B cell (primary cell): Measurements from ENCODE around the gene BSG.

Experiments
- EZH2 ChIP-seq: IDR thresholded peaks from 2 replicates; pipeline ENCODE4 v1.6.1; 2012; ENCODE audit warnings: borderline replicate concordance, low read depth, mild to moderate bottlenecking, moderate library complexity, low read length; ENCODE audit not compliant: insufficient read depth, poor library complexity, severe bottlenecking
- TF ChIP-seq, protein P1 (sequence below): fragments of 200-600 bp; IDR thresholded peaks from one replicate; pipeline ENCODE4 v1.8.0; 2022; ENCODE audit warnings: antibody characterized with exemption, mild to moderate bottlenecking

DNA sequence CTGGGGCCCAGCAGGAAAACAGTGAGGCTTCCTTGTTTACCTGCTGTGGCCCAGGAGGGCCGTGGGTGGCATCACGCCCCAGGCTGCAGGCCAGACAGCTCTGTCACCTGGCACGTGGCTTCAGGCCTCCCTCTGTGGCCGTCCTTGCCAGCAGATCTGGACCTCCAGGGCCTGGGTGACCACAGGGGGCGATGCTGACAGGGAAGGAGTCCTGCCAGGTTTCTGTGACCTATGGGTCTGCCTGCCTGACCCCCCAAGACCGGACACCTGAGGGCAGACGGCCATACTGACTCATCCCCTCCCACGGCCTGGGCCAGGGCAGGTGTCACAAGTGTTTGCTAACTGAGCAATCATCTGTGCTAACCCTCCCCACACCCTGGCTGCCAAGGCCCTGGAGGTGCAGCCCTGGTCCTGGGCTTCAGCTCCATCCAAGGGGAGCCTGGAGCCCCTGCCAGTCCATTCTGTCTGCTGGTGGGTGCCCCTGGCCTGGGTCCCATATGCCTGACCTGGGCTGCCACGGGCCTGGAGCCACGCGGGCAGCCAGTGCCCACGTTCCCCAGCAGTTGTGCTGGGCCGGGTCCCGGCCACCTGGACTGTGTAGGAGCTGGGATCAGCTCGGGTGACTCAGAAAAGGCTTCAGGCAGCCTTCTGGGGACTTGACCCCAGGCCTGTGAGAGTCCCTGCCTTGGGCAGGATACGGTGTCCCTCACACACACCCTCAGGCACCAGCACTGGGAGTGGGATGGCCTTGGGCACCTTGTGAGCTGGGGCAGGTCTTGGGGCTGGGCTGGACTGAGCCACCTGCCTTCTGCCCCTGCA, 37.2 kb upstream of the BSG start:
- TF ChIP-seq EZH2: no peak
- TF ChIP-seq, protein P1, sequence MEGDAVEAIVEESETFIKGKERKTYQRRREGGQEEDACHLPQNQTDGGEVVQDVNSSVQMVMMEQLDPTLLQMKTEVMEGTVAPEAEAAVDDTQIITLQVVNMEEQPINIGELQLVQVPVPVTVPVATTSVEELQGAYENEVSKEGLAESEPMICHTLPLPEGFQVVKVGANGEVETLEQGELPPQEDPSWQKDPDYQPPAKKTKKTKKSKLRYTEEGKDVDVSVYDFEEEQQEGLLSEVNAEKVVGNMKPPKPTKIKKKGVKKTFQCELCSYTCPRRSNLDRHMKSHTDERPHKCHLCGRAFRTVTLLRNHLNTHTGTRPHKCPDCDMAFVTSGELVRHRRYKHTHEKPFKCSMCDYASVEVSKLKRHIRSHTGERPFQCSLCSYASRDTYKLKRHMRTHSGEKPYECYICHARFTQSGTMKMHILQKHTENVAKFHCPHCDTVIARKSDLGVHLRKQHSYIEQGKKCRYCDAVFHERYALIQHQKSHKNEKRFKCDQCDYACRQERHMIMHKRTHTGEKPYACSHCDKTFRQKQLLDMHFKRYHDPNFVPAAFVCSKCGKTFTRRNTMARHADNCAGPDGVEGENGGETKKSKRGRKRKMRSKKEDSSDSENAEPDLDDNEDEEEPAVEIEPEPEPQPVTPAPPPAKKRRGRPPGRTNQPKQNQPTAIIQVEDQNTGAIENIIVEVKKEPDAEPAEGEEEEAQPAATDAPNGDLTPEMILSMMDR: no peak
